B cell (primary cell): ENCODE measurements around the gene LRP11. TPM values are rescaled to one million over a fixed set of nuclear protein-coding genes. Genes with fewer than 3 reads are reported as not detected.
"Not testable (repeated sequence)": the region's sequence is repeated elsewhere in the genome, so short reads cannot be mapped to it uniquely, and the experiment has no call there.

Experiments
- ATAC-seq: fragments of 200-7000 bp; cut with Tn5 transposase; one replicate; pipeline ENCODE4 v1.10.0; 2021; ENCODE audit warnings: low read depth, mild to moderate bottlenecking, moderate number of reproducible peaks, moderate library complexity
- CTCF ChIA-PET: fragments of 350-600 bp; sonication (Branson Sonifier 250); formaldehyde crosslinking; loops from one replicate; lab custom pipeline; 2021; ENCODE audit warnings: antibody characterized with exemption, inconsistent platforms; lab: Charles Lee
- POLR2A ChIA-PET: fragments of 350-600 bp; sonication (Branson Sonifier 250); formaldehyde crosslinking; loops from one replicate; lab custom pipeline; 2021; ENCODE audit warnings: antibody characterized with exemption; lab: Charles Lee
- DNase-seq: peaks from one replicate; pipeline ENCODE4 v3.0.0; 2013
- H2AFZ ChIP-seq: 2 replicates; pipeline ENCODE4 v1.6.1; 2012; ENCODE audit warnings: mild to moderate bottlenecking, low read depth, low read length; ENCODE audit not compliant: insufficient read depth, poor library complexity, severe bottlenecking
- H3K27ac ChIP-seq, 2 donors: 1 replicate in 1 of 2; 2 replicates in 1 of 2; pipeline ENCODE4 v1.5.1; 2012 to 2013; ENCODE audit warnings: low read length in 2 of 2, mild to moderate bottlenecking in 2 of 2, moderate library complexity in 1 of 2
- H3K27me3 ChIP-seq, 4 experiments: fragments of 200-600 bp in 1 of 4; sonication (generic) in 1 of 4; replicated peaks in 1 of 4; 1 replicate in 2 of 4; 2 replicates in 2 of 4; pipeline versions ENCODE4 v1.6.1 to v1.7.0; 2013 to 2016; ENCODE audit warnings: low read length in 3 of 4, mild to moderate bottlenecking in 2 of 4, mixed read lengths in 1 of 4, moderate library complexity in 1 of 4; ENCODE audit not compliant: insufficient read depth in 4 of 4, control insufficient read depth in 3 of 4; ENCODE audit errors: control extremely low read depth in 1 of 4
- H3K36me3 ChIP-seq, 2 experiments: replicated peaks in 1 of 2; 1 replicate in 1 of 2; 2 replicates in 1 of 2; pipeline versions ENCODE4 v1.6.1 to v1.7.1; 2013; ENCODE audit warnings: low read length in 1 of 2; ENCODE audit not compliant: insufficient read depth in 2 of 2, control insufficient read depth in 1 of 2; ENCODE audit errors: control extremely low read depth in 1 of 2, extremely low read depth in 1 of 2
- H3K4me1 ChIP-seq, 2 donors: fragments of 200-600 bp in 1 of 2; sonication (generic) in 1 of 2; 1 replicate in 1 of 2; 2 replicates in 1 of 2; pipeline versions ENCODE4 v1.5.1 to v1.6.1; 2013 to 2017; ENCODE audit warnings: low read length in 2 of 2; ENCODE audit not compliant: control insufficient read depth in 2 of 2, insufficient read depth in 2 of 2
- H3K4me2 ChIP-seq: replicated peaks from 2 replicates; pipeline ENCODE3; 2012; ENCODE audit warnings: mild to moderate bottlenecking, low read depth, low read length; ENCODE audit not compliant: poor library complexity, severe bottlenecking
- H3K4me3 ChIP-seq, 5 experiments: fragments of 200-600 bp in 1 of 5; sonication (generic) in 1 of 5; 1 replicate in 3 of 5; 2 replicates in 2 of 5; pipeline versions ENCODE4 v1.5.1 to v1.7.0; 2011 to 2016; ENCODE audit warnings: low read length in 4 of 5, mild to moderate bottlenecking in 4 of 5, low read depth in 2 of 5, control low read depth in 1 of 5, moderate library complexity in 1 of 5; ENCODE audit not compliant: insufficient read depth in 1 of 5; ENCODE audit errors: control extremely low read depth in 1 of 5, extremely low read depth in 1 of 5
- H3K79me2 ChIP-seq: fragments of 200-600 bp; sonication (generic); one replicate; pipeline ENCODE4 v1.6.0; 2016; ENCODE audit warnings: low read length; ENCODE audit not compliant: control insufficient read depth, insufficient read depth
- H3K9ac ChIP-seq: fragments of 200-600 bp; sonication (generic); 2 replicates; pipeline ENCODE4 v1.6.1; 2017; ENCODE audit warnings: mild to moderate bottlenecking, low read length, moderate library complexity
- H3K9me3 ChIP-seq, 3 donors: one replicate each; pipeline versions ENCODE4 v1.6.1 to v1.7.1; 2013; ENCODE audit warnings: low read length in 2 of 3; ENCODE audit not compliant: control insufficient read depth in 2 of 3, insufficient read depth in 1 of 3; ENCODE audit errors: control extremely low read depth in 1 of 3
- H4K20me1 ChIP-seq: 2 replicates; pipeline ENCODE4 v1.6.0; 2012; ENCODE audit warnings: mild to moderate bottlenecking, low read length; ENCODE audit not compliant: insufficient read depth, control insufficient read depth, poor library complexity, severe bottlenecking
- H3K27ac Mint-ChIP-seq: one replicate; pipeline ENCODE4 v1.8.0; 2021; ENCODE audit warnings: mixed read lengths
- H3K27me3 Mint-ChIP-seq: one replicate; pipeline ENCODE4 v1.8.0; 2021; ENCODE audit warnings: mixed read lengths
- H3K4me1 Mint-ChIP-seq: one replicate; pipeline ENCODE4 v1.8.0; 2021; ENCODE audit warnings: mixed read lengths
- H3K4me3 Mint-ChIP-seq: one replicate; pipeline ENCODE4 v1.8.0; 2021; ENCODE audit warnings: mixed read lengths
- H3K9me3 Mint-ChIP-seq: one replicate; pipeline ENCODE4 v1.8.0; 2022; ENCODE audit warnings: mixed read lengths; ENCODE audit not compliant: insufficient read depth
- EZH2 ChIP-seq: IDR thresholded peaks from 2 replicates; pipeline ENCODE4 v1.6.1; 2012; ENCODE audit warnings: borderline replicate concordance, low read depth, mild to moderate bottlenecking, moderate library complexity, low read length; ENCODE audit not compliant: insufficient read depth, poor library complexity, severe bottlenecking
- WGBS: methylation state at CpG from one replicate; pipeline ENCODE4 v1.1.5; 2013; ENCODE audit warnings: missing lambda C conversion rate; ENCODE audit not compliant: insufficient coverage; 5-methylcytosine and 5-hydroxymethylcytosine counted together
- intact Hi-C: fragments of 100-400 bp; cut with micrococcal nuclease; formaldehyde crosslinking; loops from one replicate; pipeline ENCODE4 v1.10.0; 2022
- polyA plus RNA-seq: library from polyadenylated mRNA; depleted of rRNA; stranded (reverse); fragments of >200 nt; gene quantifications from 2 replicates; pipeline ENCODE4 v1.2.3, GENCODE V29; 2012
- total RNA-seq, 2 donors: library from RNA; stranded (reverse); fragments of 120-200 nt in 1 of 2; gene quantifications; 1 replicate in 1 of 2; 2 replicates in 1 of 2; pipeline versions ENCODE4 v1.2.3 to v1.2.4, GENCODE V29; 2013 to 2022
- TF ChIP-seq, protein P1 (sequence below): fragments of 200-600 bp; IDR thresholded peaks from one replicate; pipeline ENCODE4 v1.8.0; 2022; ENCODE audit warnings: antibody characterized with exemption, mild to moderate bottlenecking

LRP11 gene
- total and polyA plus RNA-seq, 2 donors (not counting 1 experiment from before 2014, with no cell fraction given): 0.34 to 1.2 TPM

DNA sequence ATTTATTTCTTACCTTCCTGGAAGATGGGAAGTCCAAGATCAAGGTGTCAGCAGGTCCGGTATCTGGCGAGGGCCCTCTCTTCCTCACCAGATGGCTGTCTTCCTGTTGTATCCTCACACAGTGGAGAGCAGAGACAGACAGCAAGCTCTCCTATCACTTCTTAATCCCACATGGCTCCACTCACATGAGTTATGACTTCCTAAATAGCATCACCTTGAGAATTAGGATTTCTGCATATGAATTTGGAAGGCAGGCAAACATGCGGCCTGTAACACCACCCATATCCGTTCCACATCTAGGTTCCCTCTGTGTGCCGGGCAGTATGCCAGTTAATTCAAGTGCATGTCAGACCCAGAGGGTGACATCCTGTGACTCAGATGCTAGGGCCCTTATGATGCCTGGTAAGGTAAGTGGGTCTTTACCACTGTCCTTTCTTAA lies 31.7 kb upstream of the LRP11 start:
- Histone ChIP-seq H2AFZ (no peak overlapping the region), H3K9me3 (no peaks in the 10 kb centered on the region), H3K27ac (no peak overlapping the region), H3K4me3 (no peak overlapping the region), H4K20me1 (no peaks in the 10 kb centered on the region), H3K36me3 (no peaks in the 10 kb centered on the region), H3K79me2 (no peaks in the 10 kb centered on the region), H3K4me1 (no peaks in the 10 kb centered on the region), H3K27me3 (peaks cover 0 to 4% (median 0%) of the 10 kb centered on the region in 4 experiments), H3K4me2 (no peak overlapping the region), H3K9ac (no peak overlapping the region)
- H3K27ac Mint-ChIP-seq: no peak overlapping the region
- DNase-seq (no peak), ATAC-seq (no peak)
- TF ChIP-seq, protein P1, sequence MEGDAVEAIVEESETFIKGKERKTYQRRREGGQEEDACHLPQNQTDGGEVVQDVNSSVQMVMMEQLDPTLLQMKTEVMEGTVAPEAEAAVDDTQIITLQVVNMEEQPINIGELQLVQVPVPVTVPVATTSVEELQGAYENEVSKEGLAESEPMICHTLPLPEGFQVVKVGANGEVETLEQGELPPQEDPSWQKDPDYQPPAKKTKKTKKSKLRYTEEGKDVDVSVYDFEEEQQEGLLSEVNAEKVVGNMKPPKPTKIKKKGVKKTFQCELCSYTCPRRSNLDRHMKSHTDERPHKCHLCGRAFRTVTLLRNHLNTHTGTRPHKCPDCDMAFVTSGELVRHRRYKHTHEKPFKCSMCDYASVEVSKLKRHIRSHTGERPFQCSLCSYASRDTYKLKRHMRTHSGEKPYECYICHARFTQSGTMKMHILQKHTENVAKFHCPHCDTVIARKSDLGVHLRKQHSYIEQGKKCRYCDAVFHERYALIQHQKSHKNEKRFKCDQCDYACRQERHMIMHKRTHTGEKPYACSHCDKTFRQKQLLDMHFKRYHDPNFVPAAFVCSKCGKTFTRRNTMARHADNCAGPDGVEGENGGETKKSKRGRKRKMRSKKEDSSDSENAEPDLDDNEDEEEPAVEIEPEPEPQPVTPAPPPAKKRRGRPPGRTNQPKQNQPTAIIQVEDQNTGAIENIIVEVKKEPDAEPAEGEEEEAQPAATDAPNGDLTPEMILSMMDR: no peak
- TF ChIP-seq EZH2: no peak
- CTCF ChIA-PET: no interaction called here
- no peak overlapping the region for H3K4me3 Mint-ChIP-seq
- H3K4me1 Mint-ChIP-seq: no peaks in the 10 kb centered on the region
- intact Hi-C loops: no loop called here
- peaks cover 52% of the 10 kb centered on the region for H3K27me3 Mint-ChIP-seq
- 61% methylated on average over 4 of the region's 5 CpGs for WGBS
- POLR2A ChIA-PET: no interaction called here
- no peaks in the 10 kb centered on the region for H3K9me3 Mint-ChIP-seq

DNA sequence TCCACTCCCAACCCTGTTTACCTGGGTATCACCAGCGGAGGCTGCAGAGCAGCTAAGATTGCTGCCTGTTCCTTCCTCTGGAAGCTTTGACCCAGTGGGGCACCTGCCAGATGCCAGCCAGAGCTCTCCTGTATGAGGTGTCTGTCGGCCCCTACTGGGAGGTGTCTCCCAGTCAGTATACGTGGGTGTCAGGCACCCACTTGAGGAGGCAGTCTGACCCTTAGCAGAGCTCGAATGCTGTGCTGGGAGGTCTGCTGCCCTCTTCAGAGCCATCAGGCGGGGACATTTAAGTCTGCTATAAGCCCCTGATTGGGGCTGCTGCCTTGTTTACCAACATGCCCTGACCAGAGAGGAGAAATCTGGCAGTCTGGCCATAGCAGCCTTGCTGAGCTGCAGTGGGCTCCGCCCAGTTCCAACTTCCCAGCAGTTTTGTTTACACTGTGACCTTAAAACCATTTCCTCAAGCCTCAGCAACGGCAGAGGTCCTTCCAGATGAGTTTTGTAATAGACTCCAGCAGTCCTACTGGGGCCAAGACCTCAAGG lies 31.0 kb upstream of the LRP11 start:
- Histone ChIP-seq H3K9me3 (no peaks in the 10 kb centered on the region), H3K79me2 (no peaks in the 10 kb centered on the region), H3K4me2 (no peak overlapping the region), H3K36me3 (no peaks in the 10 kb centered on the region), H3K4me3 (no peak overlapping the region), H3K9ac (no peak overlapping the region), H2AFZ (no peak overlapping the region), H4K20me1 (no peaks in the 10 kb centered on the region), H3K4me1 (no peaks in the 10 kb centered on the region), H3K27ac (no peak overlapping the region), H3K27me3 (peaks cover 0 to 4% (median 0%) of the 10 kb centered on the region in 4 experiments)
- DNase-seq (no peak), ATAC-seq (no peak)
- CTCF ChIA-PET: no interaction called here
- Mint-ChIP-seq H3K27ac (no peak overlapping the region), H3K9me3 (no peaks in the 10 kb centered on the region), H3K4me3 (no peak overlapping the region), H3K27me3 (peaks cover 56% of the 10 kb centered on the region), H3K4me1 (no peaks in the 10 kb centered on the region)
- intact Hi-C loops: no loop called here
- 83% methylated on average over 6 of the region's 7 CpGs for WGBS
- TF ChIP-seq, protein P1: no peak
- TF ChIP-seq EZH2: no peak
- POLR2A ChIA-PET: no interaction called here

DNA sequence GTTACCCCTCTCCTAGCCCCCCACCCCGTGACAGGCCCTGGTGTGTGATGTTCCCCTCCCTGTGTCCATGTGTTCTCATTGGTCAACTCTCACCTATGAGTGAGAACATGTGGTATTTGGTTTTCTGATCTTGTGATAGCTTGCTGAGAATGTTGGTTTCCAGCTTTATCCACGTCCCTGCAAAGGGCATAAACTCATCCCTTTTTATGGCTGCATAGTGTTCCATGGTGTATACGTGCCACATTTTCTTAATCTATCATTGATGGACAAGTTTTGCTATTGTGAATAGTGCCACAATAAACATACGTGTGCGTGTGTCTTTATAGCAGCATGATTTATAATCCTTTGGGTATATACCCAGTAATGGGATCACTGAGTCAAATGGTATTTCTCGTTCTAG lies 27.7 kb upstream of the LRP11 start:
- H3K4me1 Mint-ChIP-seq, DNase-seq, intact Hi-C loops, ATAC-seq, H4K20me1 ChIP-seq, H3K4me1 ChIP-seq, H3K36me3 ChIP-seq, CTCF ChIA-PET, H3K4me3 ChIP-seq, H3K27me3 ChIP-seq, H3K27ac Mint-ChIP-seq, H3K9ac ChIP-seq, H3K4me3 Mint-ChIP-seq, H2AFZ ChIP-seq, H3K27ac ChIP-seq, H3K79me2 ChIP-seq, H3K9me3 Mint-ChIP-seq, H3K4me2 ChIP-seq, H3K9me3 ChIP-seq: not testable (repeated sequence)
- no CpG with 5 or more reads among the region's 6 CpGs for WGBS
- POLR2A ChIA-PET: interaction anchor here (0.6 kb wide), 1 partner anchor 203 kb away, joined by 6 read pairs; no protein-coding TSS in a partner anchor
- H3K27me3 Mint-ChIP-seq: peaks cover 63% of the 10 kb centered on the region
